Endothelial cell of hepatic sinusoid (primary cell): ENCODE measurements around the gene DLG2.

Source experiments
- in situ Hi-C: cut with HindIII; loops from 2 replicates; pipeline ENCODE4 v1.10.0; 2017; ENCODE audit warnings: low sequenced_read_pairs

DLG2 gene

GRCh38 chr11:83681906-83682610, 1945.1 kb downstream of the DLG2 start:
- in situ Hi-C loops = no loop called here

GRCh38 chr11:83681031-83681781, 1945.9 kb downstream of the DLG2 start:
- in situ Hi-C loops = no loop called here

- in situ Hi-C loops = no loop called here
These were observed 1946.8 kb downstream of the DLG2 start for GRCh38 chr11:83680321-83680720.

DNA sequence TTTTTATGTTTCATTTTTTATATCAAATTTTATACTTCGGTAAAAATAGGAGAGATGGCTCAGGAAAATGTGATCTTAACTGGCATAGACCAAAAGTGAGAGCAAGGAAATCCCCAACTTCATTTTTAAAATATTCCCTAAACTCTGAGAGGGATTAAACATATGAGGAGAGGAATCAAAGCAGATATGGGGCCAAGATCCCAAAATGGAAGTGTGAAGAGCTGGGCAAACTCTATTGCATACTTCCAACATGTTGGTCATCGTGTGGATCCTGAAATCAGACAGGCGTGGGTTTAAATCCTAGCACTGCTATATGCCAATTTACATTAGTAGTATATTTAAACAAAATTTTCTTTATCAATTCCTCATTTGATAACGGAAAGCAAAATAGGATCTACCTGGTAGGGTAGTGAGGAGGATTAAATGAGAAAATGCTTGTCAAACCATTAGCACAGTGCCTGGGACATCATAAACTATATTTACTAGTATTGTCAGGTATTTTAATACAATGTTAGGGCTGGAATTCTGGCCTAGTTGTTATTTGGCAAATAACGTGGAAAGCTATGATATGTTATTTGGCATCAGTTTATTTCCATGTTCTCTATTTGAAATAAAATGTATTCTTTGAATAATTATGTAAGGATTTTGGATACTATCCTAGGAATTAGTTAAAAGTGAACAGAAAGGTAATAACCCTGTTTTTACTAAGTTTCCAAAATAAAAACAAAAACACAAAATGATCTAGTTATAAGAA, 1948.1 kb downstream of the DLG2 start:
- in situ Hi-C loops = no loop called here

DNA sequence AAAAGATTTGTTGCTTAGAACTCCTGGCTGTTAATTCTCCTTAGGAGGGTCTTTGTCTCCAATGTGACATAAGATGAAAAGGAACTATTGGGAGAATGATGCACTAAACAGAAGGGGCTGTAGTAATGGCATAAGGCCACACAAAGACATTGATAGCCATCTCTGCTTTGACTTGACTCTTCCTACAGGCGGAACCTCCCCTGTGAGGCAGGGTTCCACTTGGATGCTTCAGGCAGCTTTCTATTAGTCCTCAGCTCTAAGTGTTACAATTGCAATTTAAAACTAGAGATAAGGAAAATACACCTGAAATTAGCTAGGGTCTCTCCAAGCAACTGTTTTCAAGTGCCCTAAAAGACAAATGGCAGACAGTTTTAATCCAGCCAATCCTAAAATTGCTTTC, 1949.4 kb downstream of the DLG2 start:
- in situ Hi-C loops = no loop called here

DNA sequence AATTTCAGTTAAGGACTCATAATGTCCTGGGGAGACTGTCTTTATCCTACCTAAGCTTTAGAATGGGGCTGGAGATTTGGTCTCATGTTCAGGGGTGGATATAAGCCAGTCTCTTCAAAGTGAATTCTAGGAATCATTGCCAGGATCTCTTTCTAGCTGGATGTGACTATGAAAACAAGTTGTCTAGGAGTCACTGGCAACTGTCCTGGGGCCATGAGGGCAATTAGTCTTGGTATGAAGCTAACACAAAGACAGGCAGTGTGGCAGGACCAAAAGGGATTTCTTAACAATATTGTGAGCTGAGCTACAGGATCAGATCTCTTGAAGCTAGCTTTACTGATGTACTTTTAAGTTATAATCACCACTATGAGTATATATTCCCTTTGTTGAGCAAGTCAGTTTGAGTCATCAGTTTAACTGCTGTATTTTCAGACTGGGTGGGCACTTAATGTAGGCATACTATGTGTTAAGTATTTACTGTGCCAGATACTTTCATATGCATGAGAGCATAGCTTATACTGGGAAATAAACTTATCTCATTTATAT, 1951.0 kb downstream of the DLG2 start:
- in situ Hi-C loops = no loop called here

DNA sequence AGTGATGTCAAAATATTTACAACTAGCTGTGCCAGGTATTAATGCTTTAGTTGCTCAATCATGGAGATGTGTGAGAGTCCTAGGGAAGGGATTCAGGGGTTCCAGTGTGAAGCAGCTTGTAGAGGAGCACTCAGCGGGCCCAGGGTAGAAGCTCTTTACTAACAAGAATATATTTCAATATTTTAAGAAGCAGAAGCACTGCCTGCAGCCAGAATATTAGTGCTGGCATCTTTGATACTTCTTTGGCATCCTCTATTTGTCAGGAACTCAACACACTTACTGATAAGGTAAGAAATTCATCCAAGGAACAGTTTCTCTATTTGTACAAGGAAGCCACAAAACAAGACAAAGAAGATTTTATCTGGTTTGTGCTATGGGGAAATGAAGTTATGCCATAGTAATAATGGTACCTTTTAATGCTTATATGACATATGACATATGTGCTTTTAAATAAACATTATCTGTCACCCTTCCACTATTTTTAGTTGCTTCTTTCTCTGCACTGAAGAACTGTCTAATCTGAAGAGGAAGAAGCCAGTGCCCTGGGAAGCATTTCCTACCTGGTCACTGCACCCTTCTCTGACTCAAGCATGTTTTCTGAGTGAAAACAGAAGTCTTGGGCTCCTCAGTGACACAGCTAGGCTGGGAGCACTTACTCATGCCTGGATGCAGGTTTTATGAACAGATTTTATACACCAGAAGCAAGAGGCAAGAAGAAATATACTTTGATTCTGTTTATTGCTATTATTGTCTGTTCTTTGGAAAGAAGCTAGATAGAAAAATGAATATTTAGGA, 1952.8 kb downstream of the DLG2 start:
- in situ Hi-C loops = no loop called here

- in situ Hi-C loops = no loop called here
These were observed 1955.9 kb downstream of the DLG2 start for GRCh38 chr11:83671289-83671688.

- in situ Hi-C loops = no loop called here
These were observed 1961.0 kb downstream of the DLG2 start for GRCh38 chr11:83666149-83666548.

DNA sequence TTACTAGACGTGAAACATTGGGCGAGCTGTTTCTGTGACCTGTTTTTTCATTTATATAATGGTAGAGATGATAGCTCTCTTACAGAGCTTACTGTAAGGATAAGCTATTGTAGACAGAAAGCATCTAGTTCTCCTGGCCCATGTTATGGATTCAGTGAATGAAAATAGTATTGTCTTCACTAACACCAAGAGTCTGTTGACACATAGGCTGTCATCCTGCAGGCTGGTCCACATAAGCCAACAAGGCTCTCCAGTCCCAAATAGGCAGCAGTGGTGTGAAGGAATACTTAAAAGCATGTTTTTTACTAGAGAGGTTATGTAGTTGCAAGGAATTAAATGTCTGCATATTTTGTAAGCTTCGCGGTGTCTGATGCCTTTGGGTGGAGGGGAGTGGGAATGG, 1963.2 kb downstream of the DLG2 start:
- in situ Hi-C loops = no loop called here

- in situ Hi-C loops = no loop called here
These were observed 1963.7 kb downstream of the DLG2 start for GRCh38 chr11:83663446-83663845.

- in situ Hi-C loops = no loop called here
These were observed 1964.7 kb downstream of the DLG2 start for GRCh38 chr11:83662494-83662893.

GRCh38 chr11:83661491-83662350, 1965.4 kb downstream of the DLG2 start:
- in situ Hi-C loops = no loop called here

GRCh38 chr11:83659466-83659865, 1967.7 kb downstream of the DLG2 start:
- in situ Hi-C loops = no loop called here

GRCh38 chr11:83656796-83657330, 1970.3 kb downstream of the DLG2 start:
- in situ Hi-C loops = no loop called here

DNA sequence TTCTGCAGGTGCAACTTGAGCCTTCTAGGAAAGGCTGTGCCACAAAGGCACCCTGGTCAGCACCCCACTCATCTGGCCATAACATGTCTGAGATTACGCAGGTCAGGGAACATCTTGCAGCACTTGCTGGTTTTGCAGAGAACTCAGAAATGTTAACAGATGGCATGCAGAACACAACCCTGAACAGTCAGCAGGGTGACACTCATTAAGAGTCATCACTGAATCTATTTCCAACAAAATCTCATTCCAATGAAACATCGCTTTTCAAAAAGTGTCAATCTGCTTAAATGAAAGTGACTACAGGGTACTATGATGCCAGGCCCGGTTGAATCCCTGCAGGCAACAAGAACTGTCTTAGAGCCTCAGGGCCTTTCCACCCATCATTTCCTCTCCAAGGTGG, 1971.2 kb downstream of the DLG2 start:
- in situ Hi-C loops = no loop called here

DNA sequence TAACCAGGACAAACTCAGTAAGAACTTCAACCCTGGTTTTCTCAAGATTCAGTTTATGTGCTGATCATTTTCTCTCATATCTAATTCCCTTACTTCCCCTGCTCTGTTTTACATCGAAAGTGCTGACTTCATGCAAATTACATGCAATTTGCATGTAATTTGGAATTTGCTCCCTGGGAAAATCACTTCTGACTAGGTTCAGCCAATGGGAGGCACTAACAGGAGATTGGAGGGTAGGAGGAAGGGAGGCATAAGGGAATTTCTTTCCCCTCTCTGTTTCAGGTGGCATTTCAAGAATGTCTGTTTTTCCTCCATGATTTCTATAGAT, 1977.7 kb downstream of the DLG2 start:
- in situ Hi-C loops = no loop called here

DNA sequence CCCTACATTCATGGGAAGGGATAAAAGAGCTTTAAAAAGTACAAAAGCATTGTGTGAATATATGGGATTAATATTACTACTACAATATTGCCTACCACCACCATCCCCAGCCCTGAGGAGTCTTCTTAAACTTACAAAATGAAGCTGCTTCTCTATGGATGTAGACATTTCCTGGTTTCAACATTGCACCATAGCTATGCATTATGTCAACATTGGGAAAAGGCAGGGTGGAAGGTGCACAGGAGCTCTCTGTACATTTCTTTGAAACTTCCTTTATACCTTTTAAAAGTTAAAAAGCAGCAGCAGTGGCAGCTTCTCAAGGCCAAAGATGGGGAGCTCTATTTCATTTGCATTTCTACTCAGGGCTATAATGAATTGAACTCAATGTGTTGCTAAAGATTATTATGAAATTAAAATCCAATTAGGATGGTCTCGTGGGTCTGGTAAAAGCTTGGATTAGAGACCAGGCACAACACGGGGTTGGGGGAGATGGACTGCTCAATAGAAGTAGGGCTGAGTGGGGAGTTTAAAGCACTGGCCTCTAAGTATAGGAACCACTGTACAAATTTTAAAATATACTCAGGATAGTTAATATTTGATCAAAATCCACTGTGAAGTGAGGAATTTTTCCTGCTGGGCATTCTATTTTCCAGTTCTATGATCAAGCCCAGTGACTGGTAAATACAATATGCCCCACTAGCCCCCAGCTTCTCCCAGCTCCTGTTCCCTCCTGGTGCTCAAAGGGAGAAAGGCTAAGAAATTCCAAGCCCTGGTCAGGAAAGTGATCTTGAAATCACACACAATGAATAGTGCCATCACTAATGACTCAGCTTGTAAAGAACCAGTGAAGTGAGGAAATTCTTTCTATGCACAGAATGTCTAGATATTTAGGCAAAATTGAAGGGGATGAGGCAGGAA, 1978.3 kb downstream of the DLG2 start:
- in situ Hi-C loops = no loop called here

DNA sequence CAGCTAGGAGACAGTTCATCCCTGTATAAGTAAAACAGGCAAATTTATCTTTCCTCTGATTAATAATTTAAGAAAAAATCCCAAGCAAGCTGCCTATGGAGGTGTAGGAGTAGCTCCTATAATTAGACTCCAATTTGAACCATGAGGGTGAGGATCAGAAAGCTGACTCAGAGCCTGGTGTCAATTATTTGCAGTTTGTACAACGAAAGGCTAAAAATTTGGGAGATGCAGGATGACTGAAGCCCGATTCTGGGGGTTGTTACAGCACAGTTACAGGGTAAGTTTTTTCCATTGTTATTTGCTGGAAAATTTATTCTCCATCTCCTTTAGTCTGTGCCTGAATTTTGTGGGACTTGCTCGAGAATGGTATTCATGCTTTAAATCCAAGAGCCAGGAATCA, 1981.6 kb downstream of the DLG2 start:
- in situ Hi-C loops = no loop called here
